Hepatocyte (in vitro differentiated cells): ENCODE results near the gene MPP1. TPM values are rescaled to one million over a fixed set of nuclear protein-coding genes. Genes with fewer than 3 reads are reported as not detected.

ENCODE experiments used
- DNase-seq: peaks from one replicate; pipeline ENCODE4 v3.0.0-alpha.2; 2016; ENCODE audit warnings: low spot score
- H2AFZ ChIP-seq: fragments of 200-600 bp; sonication (generic); 2 replicates; pipeline ENCODE4 v1.6.0; 2016; ENCODE audit warnings: antibody characterized with exemption, mild to moderate bottlenecking
- H3K27ac ChIP-seq: fragments of 200-600 bp; sonication (generic); 2 replicates; pipeline ENCODE4 v1.5.1; 2016; ENCODE audit warnings: mild to moderate bottlenecking
- H3K27me3 ChIP-seq: fragments of 200-600 bp; sonication (generic); 2 replicates; pipeline ENCODE4 v1.6.1; 2016
- H3K36me3 ChIP-seq: fragments of 200-600 bp; sonication (generic); replicated peaks from 2 replicates; pipeline ENCODE4 v1.5.1; 2016; ENCODE audit warnings: low read depth; ENCODE audit not compliant: insufficient read depth
- H3K4me1 ChIP-seq: fragments of 200-600 bp; sonication (generic); 2 replicates; pipeline ENCODE4 v1.5.1; 2016; ENCODE audit warnings: mild to moderate bottlenecking, moderate library complexity; ENCODE audit not compliant: insufficient read depth
- H3K4me2 ChIP-seq: fragments of 200-600 bp; sonication (generic); 2 replicates; pipeline ENCODE4 v1.6.0; 2016
- H3K4me3 ChIP-seq: fragments of 200-600 bp; sonication (generic); 2 replicates; pipeline ENCODE4 v1.5.1; 2016; ENCODE audit warnings: mild to moderate bottlenecking
- H3K79me2 ChIP-seq: fragments of 200-600 bp; sonication (generic); 2 replicates; pipeline ENCODE4 v1.6.0; 2017; ENCODE audit warnings: mild to moderate bottlenecking
- H3K9me2 ChIP-seq: fragments of 200-600 bp; sonication (generic); replicated peaks from 2 replicates; pipeline ENCODE4 v1.6.0; 2017; ENCODE audit warnings: mild to moderate bottlenecking; ENCODE audit not compliant: insufficient read depth
- H3K9me3 ChIP-seq: fragments of 200-600 bp; sonication (generic); 2 replicates; pipeline ENCODE4 v1.5.1; 2016; ENCODE audit warnings: low read depth, mild to moderate bottlenecking
- H4K20me1 ChIP-seq: fragments of 200-600 bp; sonication (generic); 2 replicates; pipeline ENCODE4 v1.6.0; 2016; ENCODE audit warnings: mild to moderate bottlenecking; ENCODE audit not compliant: insufficient read depth, poor library complexity, severe bottlenecking
- CTCF ChIP-seq: fragments of 200-600 bp; sonication (generic); IDR thresholded peaks from 2 replicates; pipeline ENCODE4 v1.5.1; 2016; ENCODE audit warnings: antibody characterized with exemption, mild to moderate bottlenecking; ENCODE audit not compliant: poor library complexity
- EZH2 ChIP-seq: fragments of 200-600 bp; sonication (generic); IDR thresholded peaks from 2 replicates; pipeline ENCODE4 v1.6.1; 2016; ENCODE audit warnings: antibody characterized with exemption, mild to moderate bottlenecking, borderline replicate concordance
- EZH2phosphoT487 ChIP-seq: fragments of 200-600 bp; sonication (generic); IDR thresholded peaks from one replicate; pipeline ENCODE4 v1.6.1; 2018; ENCODE audit warnings: antibody characterized with exemption, mild to moderate bottlenecking, low read depth, moderate library complexity; ENCODE audit not compliant: unreplicated experiment, severe bottlenecking
- WGBS: methylation state at CpG from one replicate; pipeline ENCODE4 v1.1.6; 2016; ENCODE audit warnings: low lambda C conversion rate; ENCODE audit errors: missing lambda C conversion rate; 5-methylcytosine and 5-hydroxymethylcytosine counted together
- polyA plus RNA-seq: library from polyadenylated mRNA; unstranded; fragments of >200 nt; fragmentation: Nextera tagmentation; extraction: Ambion mirVana; gene quantifications from 2 replicates; pipeline ENCODE4 v1.2.1, GENCODE V29; 2016
- total RNA-seq: library from RNA; depleted of rRNA; stranded (reverse); fragments of >200 nt; gene quantifications from 2 replicates; pipeline ENCODE4 v1.2.3, GENCODE V29; 2014

Gene MPP1
- total and polyA plus RNA-seq, 2 experiments from 2014 or later: 11.4 to 20.4 TPM

GRCh38 chrX:154793084-154793795 is 12.0 kb downstream of the MPP1 start:
- H3K79me2 ChIP-seq: no peaks in the 10 kb centered on the region
- H3K4me3 ChIP-seq: no peak overlapping the region

GRCh38 chrX:154791939-154792338 is 13.3 kb downstream of the MPP1 start:
- no peaks in the 10 kb centered on the region for H4K20me1 ChIP-seq
- WGBS: 87% methylated on average over 8 of the region's 8 CpGs
- H3K36me3 ChIP-seq: no peaks in the 10 kb centered on the region
- no peak overlapping the region for H3K4me2 ChIP-seq
- no peak overlapping the region for H2AFZ ChIP-seq
- H3K27me3 ChIP-seq: no peaks in the 10 kb centered on the region
- no peaks in the 10 kb centered on the region for H3K79me2 ChIP-seq
- no peaks in the 10 kb centered on the region for H3K9me3 ChIP-seq
- H3K4me3 ChIP-seq: no peak overlapping the region
- no peak for TF ChIP-seq CTCF
- TF ChIP-seq EZH2phosphoT487: no peak
- TF ChIP-seq EZH2: no peak
- H3K4me1 ChIP-seq: no peaks in the 10 kb centered on the region
- DNase-seq: no peak
- no peaks in the 10 kb centered on the region for H3K9me2 ChIP-seq
- H3K27ac ChIP-seq: no peak overlapping the region

More at GRCh38 chrX:154793084-154793795, 12.0 kb downstream of the MPP1 start:
- no peak for DNase-seq
- Histone ChIP-seq H3K9me2 (no peaks in the 10 kb centered on the region), H3K36me3 (no peaks in the 10 kb centered on the region), H2AFZ (no peak overlapping the region), H4K20me1 (no peaks in the 10 kb centered on the region), H3K4me2 (no peak overlapping the region), H3K27ac (no peak overlapping the region), H3K4me1 (no peaks in the 10 kb centered on the region), H3K9me3 (no peaks in the 10 kb centered on the region), H3K27me3 (no peaks in the 10 kb centered on the region)
- WGBS: 87% methylated on average over 7 of the region's 7 CpGs
- TF ChIP-seq CTCF (no peak), EZH2phosphoT487 (no peak), EZH2 (no peak)

- H3K4me2 ChIP-seq: no peak overlapping the region
- TF ChIP-seq EZH2phosphoT487: no peak
- TF ChIP-seq EZH2: no peak
- TF ChIP-seq CTCF: no peak
- no peaks in the 10 kb centered on the region for H3K79me2 ChIP-seq
- H4K20me1 ChIP-seq: no peaks in the 10 kb centered on the region
- H3K9me3 ChIP-seq: no peaks in the 10 kb centered on the region
- no peaks in the 10 kb centered on the region for H3K36me3 ChIP-seq
- no peaks in the 10 kb centered on the region for H3K9me2 ChIP-seq
- no peak overlapping the region for H2AFZ ChIP-seq
- H3K4me1 ChIP-seq: no peaks in the 10 kb centered on the region
- H3K27ac ChIP-seq: no peak overlapping the region
- 66% methylated on average over 4 of the region's 4 CpGs for WGBS
- no peak overlapping the region for H3K4me3 ChIP-seq
- no peaks in the 10 kb centered on the region for H3K27me3 ChIP-seq
- no peak for DNase-seq
These were observed 13.8 kb downstream of the MPP1 start for GRCh38 chrX:154791467-154791866.
